Stimulated activated naive B cell treated with anti-CD40 and anti-IgM and Interleukin-4, amounts not matched to agents 10 μg/mL and 1 μg/mL and 100 μg/mL, for 72 hours (primary cell): ENCODE data around the gene PCID2.

Experiments
- ATAC-seq, 2 donors: fragments of 150-1000 bp; cut with Tn5 transposase; replicated peaks; 2 replicates each; pipeline ENCODE4 v1.10.0; 2021; ENCODE audit warnings: moderate library complexity in 1 of 2
- DNase-seq: peaks from one replicate; pipeline ENCODE4 v3.0.0; 2021
- H3K27ac Mint-ChIP-seq: one replicate; pipeline ENCODE4 v1.8.0; 2022; ENCODE audit warnings: mild to moderate bottlenecking, mixed read lengths
- H3K27me3 Mint-ChIP-seq, 2 donors: one replicate each; pipeline ENCODE4 v1.8.0; 2022; ENCODE audit warnings: mixed read lengths in 2 of 2
- H3K36me3 Mint-ChIP-seq, 2 donors: one replicate each; pipeline ENCODE4 v1.8.0; 2022; ENCODE audit warnings: mixed read lengths in 2 of 2, mild to moderate bottlenecking in 1 of 2
- H3K4me1 Mint-ChIP-seq, 2 donors: one replicate each; pipeline ENCODE4 v1.8.0; 2022; ENCODE audit warnings: mixed read lengths in 2 of 2, mild to moderate bottlenecking in 1 of 2
- H3K4me3 Mint-ChIP-seq, 2 donors: one replicate each; pipeline ENCODE4 v1.8.0; 2022; ENCODE audit warnings: mild to moderate bottlenecking in 2 of 2, mixed read lengths in 2 of 2, moderate library complexity in 1 of 2
- H3K9me3 Mint-ChIP-seq, 2 donors: one replicate each; pipeline ENCODE4 v1.8.0; 2022; ENCODE audit warnings: mixed read lengths in 2 of 2, mild to moderate bottlenecking in 1 of 2

PCID2 gene

GRCh38 chr13:113138792-113139551, 69.5 kb downstream of the PCID2 start:
- H3K9me3 Mint-ChIP-seq, result no peaks in the 10 kb centered on the region
- H3K4me3 Mint-ChIP-seq, result no peak overlapping the region
- no peaks in the 10 kb centered on the region for H3K36me3 Mint-ChIP-seq
- peaks cover 4 to 21% of the 10 kb centered on the region in 2 donors for H3K27me3 Mint-ChIP-seq
- H3K27ac Mint-ChIP-seq, result no peak overlapping the region
- no peaks in the 10 kb centered on the region for H3K4me1 Mint-ChIP-seq
- ATAC-seq (no peak), DNase-seq (no peak)

- Mint-ChIP-seq H3K4me3 (no peak overlapping the region), H3K9me3 (no peaks in the 10 kb centered on the region), H3K4me1 (no peaks in the 10 kb centered on the region), H3K27me3 (peaks cover 4 to 28% of the 10 kb centered on the region in 2 donors), H3K36me3 (no peaks in the 10 kb centered on the region), H3K27ac (no peak overlapping the region)
- DNase-seq (no peak), ATAC-seq (no peak)
Measured at GRCh38 chr13:113137691-113138298, 70.7 kb downstream of the PCID2 start.

GRCh38 chr13:113135281-113135760, 73.1 kb downstream of the PCID2 start:
- no peak overlapping the region for H3K27ac Mint-ChIP-seq
- DNase-seq, result no peak
- no peak for ATAC-seq
- H3K36me3 Mint-ChIP-seq, result no peaks in the 10 kb centered on the region
- no peaks in the 10 kb centered on the region for H3K9me3 Mint-ChIP-seq
- no peak overlapping the region for H3K4me3 Mint-ChIP-seq
- H3K4me1 Mint-ChIP-seq, result no peaks in the 10 kb centered on the region
- H3K27me3 Mint-ChIP-seq, result peaks cover 4 to 28% of the 10 kb centered on the region in 2 donors

GRCh38 chr13:113129921-113130750, 78.3 kb downstream of the PCID2 start:
- H3K27me3 Mint-ChIP-seq, result peaks cover 39 to 58% of the 10 kb centered on the region in 2 donors
- no peak for DNase-seq
- ATAC-seq, result peak; percentile 51 to 72
- H3K36me3 Mint-ChIP-seq, result no peaks in the 10 kb centered on the region
- no peak overlapping the region for H3K27ac Mint-ChIP-seq
- no peaks in the 10 kb centered on the region for H3K9me3 Mint-ChIP-seq
- peak overlapping the region; percentile 50 to 75 for H3K4me3 Mint-ChIP-seq
- H3K4me1 Mint-ChIP-seq, result peaks cover 1 to 8% of the 10 kb centered on the region in 2 donors

- ATAC-seq (no peak), DNase-seq (no peak)
- peaks cover 39 to 58% of the 10 kb centered on the region in 2 donors for H3K27me3 Mint-ChIP-seq
- H3K27ac Mint-ChIP-seq, result no peak overlapping the region
- H3K4me1 Mint-ChIP-seq, result peaks cover 1 to 8% of the 10 kb centered on the region in 2 donors
- H3K9me3 Mint-ChIP-seq, result no peaks in the 10 kb centered on the region
- no peaks in the 10 kb centered on the region for H3K36me3 Mint-ChIP-seq
- peak overlapping the region in 1 of 2 donors; percentile 75 for H3K4me3 Mint-ChIP-seq
Measured at GRCh38 chr13:113129480-113129879, 79.0 kb downstream of the PCID2 start.
